HG03342 (cell line): ENCODE data around the gene GUCA2A.

Experiments used
- ATAC-seq: cut with Tn5 transposase; IDR thresholded peaks from one replicate; pipeline ENCODE4 v1.9.1; 2021; ENCODE audit warnings: mild to moderate bottlenecking, moderate library complexity; ENCODE audit not compliant: unreplicated experiment

The GUCA2A gene

DNA sequence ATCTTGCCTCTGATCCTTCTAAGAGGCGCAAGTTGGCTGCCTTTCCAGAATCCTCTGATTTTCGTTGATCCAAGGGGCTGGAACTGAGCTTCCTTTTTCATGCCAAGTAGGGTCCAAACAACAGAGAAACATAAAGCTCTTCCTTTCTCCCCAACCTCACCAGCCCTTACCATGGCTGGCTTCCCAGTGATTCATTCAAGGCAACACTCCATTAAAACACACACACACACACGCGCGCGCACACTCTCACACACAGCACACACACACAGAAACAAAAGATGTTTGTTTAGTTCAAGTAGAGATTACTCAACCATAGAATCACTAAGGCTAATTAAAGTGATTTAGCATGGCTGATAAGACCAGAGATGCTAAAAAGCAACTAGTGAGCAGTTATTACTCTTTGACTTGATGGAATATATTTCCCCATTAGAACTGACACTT is 13.0 kb upstream of the GUCA2A start:
- ATAC-seq: no peak

DNA sequence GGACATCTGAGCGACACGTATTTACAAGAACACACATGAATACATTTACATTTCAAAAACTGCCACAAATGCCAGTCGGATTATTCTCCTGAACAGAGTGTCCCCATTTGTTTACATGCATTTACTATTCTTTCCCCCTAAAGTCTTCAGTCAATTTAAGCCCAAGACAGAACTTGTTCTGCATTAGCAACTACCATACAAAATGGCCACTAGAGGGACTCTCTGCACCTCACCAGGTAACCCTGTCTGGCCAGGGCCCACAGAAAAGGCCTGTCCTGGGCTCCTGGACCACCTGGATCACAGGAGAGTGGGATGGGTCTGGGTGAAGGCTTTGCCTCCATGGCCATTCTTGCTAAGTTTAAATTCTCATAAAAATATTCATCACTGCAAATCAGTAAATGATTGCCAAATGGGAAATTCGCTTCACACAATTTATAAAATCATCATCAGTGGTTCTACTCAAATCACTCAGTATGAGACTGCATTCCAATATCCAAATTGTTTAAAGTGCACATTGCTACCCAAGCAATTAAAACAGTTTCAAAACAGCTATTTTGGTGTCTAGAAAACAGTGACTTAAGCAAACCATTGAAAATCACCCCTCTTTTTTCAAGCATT is 12.5 kb upstream of the GUCA2A start:
- no peak for ATAC-seq

DNA sequence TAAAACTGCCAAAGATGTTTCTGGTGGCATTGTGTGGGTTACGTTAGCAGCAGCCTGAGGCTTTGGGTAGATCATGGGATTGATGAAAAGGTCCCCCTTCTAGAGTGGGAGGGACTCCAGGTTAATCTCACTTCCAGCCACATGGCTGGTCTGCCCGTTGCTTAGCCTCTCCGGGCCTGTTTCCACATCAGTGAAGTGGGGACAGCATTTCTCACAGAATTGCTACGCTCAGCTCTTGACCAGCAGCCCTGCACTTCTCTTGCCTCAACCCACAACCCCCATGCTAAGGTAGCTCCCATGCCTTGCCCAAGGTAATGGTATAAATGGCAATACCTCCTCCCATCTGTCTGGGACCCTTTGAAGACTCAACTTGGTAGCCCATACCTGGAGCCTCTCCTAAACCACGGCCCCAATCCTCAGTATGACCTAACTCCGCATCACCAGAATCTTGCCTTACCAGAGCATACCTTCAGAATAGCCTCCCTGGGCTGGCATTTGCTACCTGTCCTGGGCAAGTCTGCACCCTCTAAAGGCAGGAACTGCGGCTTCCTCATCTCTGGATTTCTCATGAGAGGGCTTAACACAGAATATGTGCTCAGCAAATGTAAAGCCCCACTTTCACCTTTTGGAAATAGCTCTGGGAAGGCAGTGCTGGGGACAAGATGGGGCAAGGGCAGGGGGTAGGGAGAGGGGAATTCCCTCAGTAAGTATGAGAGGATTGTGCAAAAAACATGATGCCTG is 10.9 kb upstream of the GUCA2A start:
- no peak for ATAC-seq

DNA sequence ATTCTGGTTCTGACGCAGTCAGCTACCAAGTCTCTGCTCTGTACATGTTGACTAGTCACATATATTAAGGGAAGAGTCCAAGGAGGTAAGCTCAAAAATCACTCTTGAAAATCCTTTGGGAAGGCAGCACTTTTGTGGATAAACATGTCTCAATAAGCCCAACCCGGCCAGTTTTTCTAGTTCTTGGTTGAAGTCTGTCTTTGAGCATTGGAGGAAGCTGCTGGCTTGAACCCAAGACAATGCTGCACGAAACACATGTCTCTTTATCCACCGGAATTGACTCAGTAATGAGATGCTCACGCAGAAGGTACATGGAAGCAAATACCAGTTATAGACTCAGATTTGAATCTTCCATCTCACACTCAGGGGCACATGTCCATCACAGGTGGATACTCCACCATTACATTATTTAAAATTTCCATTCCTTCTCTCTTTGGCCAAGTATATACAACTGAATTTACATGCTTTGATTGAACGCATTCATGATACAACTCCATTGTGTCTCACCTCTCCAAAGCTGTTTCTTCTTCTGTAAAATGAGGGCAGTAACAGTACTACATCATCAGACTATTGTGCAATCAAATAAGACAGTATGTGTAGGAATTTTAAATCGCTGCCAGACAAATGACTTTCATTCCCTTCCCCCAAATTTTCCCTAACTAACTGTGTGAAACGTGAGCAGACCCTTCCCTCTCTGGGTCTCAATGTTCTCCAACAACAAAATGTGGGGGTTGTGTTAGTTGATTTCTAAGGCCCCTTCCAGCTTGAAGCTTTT is 9.6 kb upstream of the GUCA2A start:
- ATAC-seq: no peak

DNA sequence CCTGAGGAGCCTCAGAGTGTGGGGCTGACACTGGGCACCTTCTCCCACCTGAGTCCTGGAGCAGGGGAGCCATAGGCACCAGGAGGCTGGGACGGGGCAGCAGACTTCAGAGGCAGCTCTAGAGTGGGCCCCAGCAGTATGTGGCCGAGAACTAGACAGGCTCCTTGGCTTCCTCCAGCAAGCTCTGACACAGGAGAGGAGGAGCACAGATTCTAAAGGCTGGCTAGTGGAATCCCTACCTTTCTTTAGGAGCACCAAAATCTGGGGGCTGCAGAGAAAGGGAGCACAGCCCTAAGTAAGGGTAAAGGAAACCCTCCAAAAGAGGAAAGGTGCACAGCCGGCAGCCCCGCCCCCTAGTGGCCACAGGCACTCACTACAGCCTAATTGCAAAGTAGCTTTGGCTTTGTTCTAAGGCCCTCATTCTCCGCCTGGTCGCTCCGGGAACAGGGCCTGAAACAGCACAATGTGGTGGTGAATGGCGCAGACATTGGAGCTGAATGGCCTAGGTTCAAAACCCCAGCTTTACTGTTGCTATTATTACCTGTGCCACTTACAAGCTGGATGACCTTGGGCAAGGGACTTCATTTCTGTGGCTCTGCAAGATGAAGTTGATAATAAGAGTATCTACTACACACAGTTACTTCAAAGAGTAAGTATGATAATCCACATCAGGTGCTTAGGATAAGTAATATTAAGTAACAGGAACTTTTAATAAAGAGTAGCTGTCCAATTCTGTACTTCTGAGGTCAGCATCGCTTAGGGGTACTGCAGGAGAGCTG is 8.8 kb upstream of the GUCA2A start:
- no peak for ATAC-seq

DNA sequence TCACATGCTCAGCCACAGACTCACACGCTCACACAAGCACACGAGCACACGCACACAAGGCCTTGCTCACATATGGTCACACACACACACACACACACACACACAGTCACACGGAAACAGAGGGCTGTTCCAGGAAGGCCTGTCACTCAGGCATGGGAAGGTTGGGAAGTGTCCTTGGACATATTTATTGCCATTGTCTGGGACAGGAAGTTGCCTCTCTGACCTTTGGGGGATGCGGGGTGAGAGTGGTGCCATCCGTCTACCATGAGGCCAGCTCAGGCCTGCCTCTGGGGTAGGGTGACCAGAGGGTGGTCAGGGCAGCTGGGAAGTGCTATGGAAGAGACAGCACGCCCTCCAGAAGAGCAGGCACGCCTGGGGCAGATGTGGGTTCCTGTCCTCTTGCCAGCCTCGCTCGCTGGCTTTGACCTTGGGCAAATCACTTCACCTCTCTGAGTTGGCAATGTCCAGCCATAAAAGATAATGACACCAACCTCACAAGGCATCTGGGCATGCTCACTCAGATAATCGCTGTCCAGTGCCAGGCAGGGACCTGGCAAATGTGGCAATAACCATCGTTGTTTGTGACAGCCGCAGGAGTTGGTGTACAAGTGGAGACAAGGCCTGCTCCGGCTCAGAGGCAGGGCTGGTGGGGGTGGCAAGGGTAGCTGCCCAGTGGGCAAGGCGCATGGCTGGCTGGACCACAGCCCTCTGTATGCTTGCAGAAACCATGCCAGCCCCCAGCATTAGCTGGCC is 8.0 kb upstream of the GUCA2A start:
- ATAC-seq: no peak

DNA sequence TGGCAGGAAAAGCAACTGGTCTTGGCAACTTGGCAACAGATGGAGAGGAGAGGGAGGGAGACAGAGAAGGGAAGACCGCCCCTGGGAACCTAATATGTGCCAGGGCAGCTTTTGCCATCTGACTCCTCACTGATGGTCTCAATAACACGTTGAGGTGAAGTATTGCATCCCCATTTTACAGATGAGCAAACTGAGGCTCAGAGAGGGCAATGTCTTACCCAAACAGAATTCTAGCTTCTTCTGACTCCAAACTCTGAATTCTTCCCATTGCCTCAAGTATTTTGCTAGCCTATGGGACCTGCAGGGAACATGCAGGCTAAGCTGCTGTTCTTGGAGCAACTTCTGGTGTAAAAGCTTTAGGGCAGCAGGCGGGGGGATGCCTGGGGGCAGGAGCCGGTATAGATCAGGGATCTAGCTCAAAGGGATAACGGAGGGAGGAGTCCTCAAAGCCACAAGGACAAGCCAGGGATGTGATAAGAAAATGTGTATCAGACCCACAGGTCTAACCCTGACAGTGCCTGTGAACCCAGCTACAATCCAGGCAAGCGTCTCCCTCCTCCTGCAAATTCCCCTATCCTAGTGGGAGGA is 7.2 kb upstream of the GUCA2A start:
- ATAC-seq: no peak

DNA sequence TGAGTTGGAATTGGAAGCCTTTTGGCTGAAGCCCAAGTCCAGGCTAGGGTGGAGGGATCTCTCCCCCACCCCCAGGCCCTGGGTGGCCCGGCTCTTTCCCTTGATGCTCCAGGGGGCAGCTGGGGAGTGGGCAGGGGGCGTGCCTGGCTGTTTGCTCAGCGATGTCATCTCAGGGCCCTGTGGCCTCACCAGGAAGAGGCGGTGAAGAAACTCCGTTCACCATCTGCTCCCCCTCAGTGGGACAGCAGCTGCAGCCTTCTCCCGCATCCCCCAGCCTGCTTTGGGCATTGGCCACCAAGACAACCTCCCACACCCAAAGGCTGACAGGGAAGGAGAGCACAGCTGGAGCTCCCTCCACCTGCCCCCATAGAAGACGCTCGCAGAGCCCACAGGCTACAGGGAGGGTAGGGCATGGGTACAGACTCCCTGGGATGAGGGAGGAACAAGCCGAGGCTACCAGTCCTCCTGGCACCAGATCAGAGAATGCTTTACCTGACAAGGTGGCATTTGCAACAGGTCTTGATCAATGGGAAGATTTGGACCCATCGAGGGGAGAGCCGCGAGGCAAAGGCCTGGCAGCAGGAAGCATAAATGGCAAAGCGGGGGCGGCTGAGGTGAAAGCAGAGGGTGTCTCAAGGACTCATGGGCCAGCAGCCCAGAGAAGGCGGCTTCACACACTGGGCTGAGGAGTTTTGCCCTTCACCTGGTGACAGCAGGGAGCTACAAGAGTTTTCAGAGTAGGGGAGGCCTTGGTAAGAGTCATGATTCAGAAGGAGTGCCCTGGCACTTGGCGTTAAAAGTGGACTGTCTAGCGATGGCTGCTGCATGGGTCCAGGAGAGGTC is 6.5 kb upstream of the GUCA2A start:
- ATAC-seq: no peak

DNA sequence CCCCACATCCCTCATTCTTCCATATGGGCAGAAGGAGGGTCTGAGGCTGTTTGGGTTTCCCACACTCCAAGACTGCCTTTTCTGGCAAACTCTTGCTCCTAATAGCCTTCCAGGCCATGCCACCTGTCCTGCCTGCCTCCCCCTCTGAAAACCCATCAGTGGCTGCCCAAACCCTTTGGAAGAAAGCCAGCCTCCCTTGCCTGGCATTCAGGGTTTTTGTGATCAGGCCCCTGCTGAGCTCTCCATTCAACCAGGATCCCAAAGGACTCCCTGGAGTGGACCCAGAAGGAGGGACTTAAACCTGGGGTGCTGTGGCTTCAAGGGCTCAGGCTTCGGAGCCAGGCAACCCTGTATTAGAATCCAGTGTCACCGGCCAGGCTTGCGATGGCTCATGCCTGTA is 4.2 kb upstream of the GUCA2A start:
- no peak for ATAC-seq

DNA sequence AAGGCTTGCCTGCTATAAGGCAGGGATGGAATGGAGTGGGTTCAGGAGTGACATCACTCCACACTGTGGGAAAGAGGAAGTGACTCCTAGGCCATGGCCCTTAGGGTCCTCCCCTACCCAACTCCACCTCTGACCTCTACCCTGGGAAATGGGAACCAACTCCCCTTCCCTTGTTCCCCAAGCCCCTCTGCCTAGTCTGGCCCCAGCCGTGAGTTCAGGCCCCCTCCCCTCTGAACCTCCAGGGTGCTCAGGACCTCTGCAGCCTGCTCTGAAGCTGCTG is 3.8 kb upstream of the GUCA2A start:
- ATAC-seq: no peak

DNA sequence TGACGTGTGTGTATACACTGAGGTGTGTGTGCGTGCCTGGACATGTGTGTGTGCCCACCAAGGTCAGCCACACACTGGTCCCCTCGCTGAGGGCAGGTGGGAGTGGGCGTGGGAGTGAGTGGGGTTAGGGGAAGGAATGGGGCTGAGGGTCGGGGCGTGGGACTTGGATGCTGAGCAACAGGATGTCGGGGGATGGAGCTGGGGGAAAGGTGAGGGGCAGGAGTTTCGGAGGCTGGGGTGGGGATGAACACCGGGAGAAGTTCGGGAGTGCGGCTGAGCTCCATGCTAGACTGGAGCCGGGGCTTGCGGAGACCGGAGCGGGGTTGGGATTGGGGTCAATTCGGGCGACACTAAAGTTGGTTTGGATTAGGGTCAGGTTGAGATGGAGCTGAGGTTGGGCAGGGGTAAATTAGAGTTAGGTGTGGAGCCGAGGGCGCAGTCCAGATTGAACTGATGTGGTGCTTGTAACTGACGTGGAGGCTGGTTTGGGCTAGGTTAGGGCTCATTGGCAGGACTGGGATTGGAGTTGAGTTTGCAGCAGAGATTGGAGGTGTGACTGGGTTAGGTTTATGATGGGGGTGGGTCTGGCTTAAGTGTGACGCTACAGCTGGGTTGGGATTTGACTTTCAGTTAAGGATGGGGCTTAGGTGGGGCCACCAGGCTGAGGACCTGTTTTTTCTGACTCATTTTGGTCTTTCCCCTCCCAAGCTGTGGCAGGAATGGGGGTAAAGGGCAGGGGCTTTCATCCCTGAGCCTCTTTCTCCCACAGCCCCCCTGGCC is 3.3 kb upstream of the GUCA2A start:
- ATAC-seq: no peak

DNA sequence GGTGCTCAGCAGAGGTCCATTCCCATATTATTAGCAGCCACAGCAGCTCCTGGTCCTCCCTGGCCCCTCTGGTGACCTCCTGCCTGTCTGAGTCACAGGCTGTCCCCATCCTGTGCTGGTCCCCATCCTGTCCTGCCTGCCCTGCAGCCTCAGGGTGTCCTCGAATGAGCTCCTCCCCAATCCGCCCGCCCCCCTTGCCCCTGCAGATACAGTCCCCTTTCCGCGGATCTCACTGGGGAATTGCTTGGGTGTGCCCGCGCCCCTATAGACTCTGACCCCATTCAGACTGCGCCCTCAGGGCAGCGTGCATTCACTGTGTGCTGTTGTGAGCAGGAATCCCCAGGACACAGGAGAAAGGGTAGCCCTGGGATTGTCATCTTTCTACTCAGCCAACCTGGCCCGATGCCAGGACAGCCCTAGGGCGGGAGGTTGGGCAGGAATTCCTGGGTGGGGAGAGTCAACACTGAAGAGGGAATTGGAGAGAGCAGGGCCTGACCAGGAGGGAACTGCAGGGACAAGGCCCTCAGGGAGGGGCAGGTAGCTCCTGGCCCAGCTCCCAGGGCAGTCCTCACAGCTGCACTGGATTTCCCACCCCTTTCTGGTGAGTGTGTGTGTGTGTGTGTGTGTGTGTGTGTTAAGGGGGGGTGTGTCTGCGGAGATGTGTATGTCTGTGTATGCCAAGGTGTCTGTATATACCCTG is 1.1 kb upstream of the GUCA2A start:
- ATAC-seq: no peak

DNA sequence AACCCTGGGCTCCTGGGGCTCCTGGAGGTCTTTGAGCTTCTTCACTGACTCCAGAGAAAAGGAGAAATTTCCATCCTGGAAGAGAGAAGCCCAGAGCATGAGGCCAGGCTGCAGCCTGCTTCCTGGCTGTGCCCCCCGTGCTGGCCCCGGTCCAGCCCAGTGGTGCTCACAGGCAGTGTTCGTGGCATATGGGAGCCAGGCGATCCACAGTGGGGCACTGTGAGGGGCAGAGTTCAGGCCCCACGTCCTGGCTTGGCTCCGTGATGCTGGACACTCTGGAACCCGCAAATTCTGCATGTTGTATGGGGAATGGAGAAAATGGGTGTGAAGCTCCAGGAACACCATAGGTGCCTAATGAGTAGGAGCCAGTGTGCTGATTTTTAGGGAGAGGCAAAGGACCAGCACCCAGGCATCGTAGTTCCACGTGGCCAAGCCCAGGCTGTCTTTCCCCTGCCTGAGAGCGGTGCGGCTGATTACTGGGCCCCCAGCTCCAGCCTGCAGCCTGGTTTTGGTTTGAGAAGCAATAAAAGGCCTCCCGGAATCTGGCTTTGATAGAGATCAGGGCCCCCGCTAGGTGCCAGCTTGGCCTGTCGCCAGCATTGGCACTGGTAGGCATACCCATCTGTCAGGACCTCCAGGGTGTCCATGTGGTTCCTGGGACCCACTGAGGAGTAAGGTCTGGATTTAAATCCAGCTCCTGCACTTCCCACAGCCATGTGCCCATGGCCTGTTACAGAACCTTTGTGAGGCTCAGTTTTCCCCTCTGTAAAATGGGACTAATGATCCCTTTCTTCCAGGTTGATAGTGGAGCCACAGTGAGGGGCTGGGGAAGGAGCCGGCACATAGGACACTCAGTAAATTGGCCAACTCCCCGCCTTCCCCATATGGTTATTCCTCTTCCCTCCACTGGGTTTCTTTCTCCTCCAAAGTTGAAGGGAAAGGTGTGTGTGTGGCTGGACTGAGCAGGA is 725 bp downstream of the GUCA2A start:
- no peak for ATAC-seq

DNA sequence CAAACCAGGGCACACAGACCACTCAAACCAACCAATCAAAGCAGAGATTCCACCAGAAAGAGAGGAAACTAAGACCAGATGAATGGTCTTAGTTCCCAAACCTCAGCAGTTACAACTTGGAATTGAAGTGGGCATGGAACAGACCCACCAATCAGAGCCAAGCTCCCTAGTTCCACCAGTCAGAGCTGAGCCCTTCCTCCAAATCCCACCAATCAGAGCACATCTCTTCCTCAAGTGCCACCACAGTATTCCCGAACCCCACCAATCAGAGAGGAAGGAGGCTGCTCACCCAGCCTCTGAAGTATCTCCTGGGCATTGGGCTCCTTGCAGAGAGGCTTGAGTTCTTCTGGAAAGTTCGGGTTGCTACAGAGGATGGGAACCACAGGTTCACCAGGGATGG is 1.4 kb downstream of the GUCA2A start:
- no peak for ATAC-seq

DNA sequence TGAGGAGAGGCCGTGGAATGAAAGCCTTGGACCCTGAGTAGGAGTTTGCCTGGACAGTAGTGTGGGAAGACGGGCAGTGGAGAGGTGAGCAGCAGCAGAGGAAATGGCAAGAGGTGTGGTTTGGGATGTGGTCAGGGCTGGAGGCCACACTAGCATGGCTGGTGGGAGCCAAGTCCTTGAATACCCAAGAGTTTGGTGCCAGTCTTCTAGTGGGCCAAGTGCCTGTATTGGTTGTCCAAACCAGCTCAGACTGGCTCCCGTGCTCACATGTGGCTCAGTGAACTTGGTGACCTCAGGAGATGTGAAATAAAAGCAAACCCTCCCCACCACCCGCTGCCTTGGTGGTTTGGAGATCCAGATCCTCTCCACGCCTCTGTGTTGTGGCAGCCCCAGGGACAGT is 2.4 kb downstream of the GUCA2A start:
- ATAC-seq: no peak

DNA sequence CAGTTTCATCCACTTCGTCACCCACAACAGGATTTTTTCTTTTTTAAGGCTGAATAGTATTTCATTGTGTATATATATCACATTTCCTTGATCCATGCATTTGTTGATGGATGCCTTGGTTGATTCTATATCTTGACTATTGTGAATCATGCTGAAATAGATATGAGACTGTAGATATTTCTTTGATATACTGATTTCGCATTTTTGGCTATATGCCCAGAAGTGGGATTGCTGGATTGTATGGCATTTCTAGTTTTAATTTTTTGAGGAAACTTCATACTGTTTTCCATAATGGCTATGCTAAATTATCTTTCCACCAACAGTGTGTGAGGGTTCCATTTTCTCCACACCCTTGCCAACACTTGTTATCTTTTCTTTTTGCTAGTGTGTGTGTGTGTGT is 6.4 kb downstream of the GUCA2A start:
- no peak for ATAC-seq

DNA sequence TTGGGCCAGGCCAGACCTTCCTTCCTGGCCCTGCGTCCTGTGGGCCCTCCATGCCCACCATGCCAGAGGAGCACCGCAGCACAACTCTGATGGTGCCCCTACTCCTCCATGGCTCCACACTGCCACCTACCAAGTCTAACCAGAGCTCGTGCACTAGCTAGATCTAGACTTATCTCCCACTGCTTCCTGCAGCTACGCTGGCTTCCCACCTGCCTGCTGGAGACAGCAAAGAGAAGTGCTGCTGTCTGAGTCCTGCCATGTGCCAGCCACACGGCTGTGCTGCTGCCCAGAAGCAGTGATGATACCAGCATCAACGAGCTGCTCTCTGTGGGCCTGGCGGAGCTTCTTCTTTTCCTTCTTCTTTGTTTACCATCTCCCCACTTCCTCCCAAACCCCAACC is 6.9 kb downstream of the GUCA2A start:
- no peak for ATAC-seq
